Glutamatergic neuron (in vitro differentiated cells): ENCODE measurements around the gene CEMIP2. TPM values are rescaled to one million over a fixed set of nuclear protein-coding genes. Genes with fewer than 3 reads are reported as not detected.

ENCODE experiments used
- DNase-seq: peaks from one replicate; pipeline ENCODE4 v3.0.0; 2022
- H3K27ac Mint-ChIP-seq: one replicate; pipeline ENCODE4 v1.8.0; 2020; ENCODE audit warnings: mild to moderate bottlenecking, mixed read lengths, inconsistent platforms; ENCODE audit not compliant: unreplicated experiment
- H3K27me3 Mint-ChIP-seq: one replicate; pipeline ENCODE4 v1.8.0; 2020; ENCODE audit warnings: mild to moderate bottlenecking, moderate library complexity, mixed read lengths, inconsistent platforms; ENCODE audit not compliant: unreplicated experiment
- H3K36me3 Mint-ChIP-seq: one replicate; pipeline ENCODE4 v1.8.0; 2020; ENCODE audit warnings: mild to moderate bottlenecking, mixed read lengths, inconsistent platforms; ENCODE audit not compliant: unreplicated experiment
- H3K4me1 Mint-ChIP-seq: one replicate; pipeline ENCODE4 v1.8.0; 2020; ENCODE audit warnings: mild to moderate bottlenecking, low read depth, mixed read lengths, inconsistent platforms; ENCODE audit not compliant: unreplicated experiment
- H3K4me3 Mint-ChIP-seq: one replicate; pipeline ENCODE4 v1.8.0; 2020; ENCODE audit warnings: mild to moderate bottlenecking, mixed read lengths, inconsistent platforms; ENCODE audit not compliant: unreplicated experiment
- H3K9me3 Mint-ChIP-seq: one replicate; pipeline ENCODE4 v1.8.0; 2020; ENCODE audit warnings: mild to moderate bottlenecking, moderate library complexity, mixed read lengths, inconsistent platforms; ENCODE audit not compliant: unreplicated experiment
- CTCF ChIP-seq: fragments of 200-600 bp; sonication (generic); IDR thresholded peaks from one replicate; pipeline ENCODE4 v1.5.0; 2021; ENCODE audit not compliant: partially characterized antibody, unreplicated experiment
- total RNA-seq: library from RNA; stranded (reverse); fragmentation: NEBNext Ultra II Directional; extraction: Animal tissue kit (Norgen Biotek cat#: 25700); gene quantifications from one replicate; pipeline ENCODE4 v1.2.1, GENCODE V29; 2021; ENCODE audit not compliant: unreplicated experiment

Gene CEMIP2
- total RNA-seq, 1 donor from 2014 or later: 122 TPM

- Mint-ChIP-seq H3K4me3 (no peak overlapping the region), H3K27ac (no peak overlapping the region), H3K36me3 (peaks cover 5% of the 10 kb centered on the region), H3K4me1 (no peaks in the 10 kb centered on the region), H3K9me3 (peaks cover 1% of the 10 kb centered on the region), H3K27me3 (no peaks in the 10 kb centered on the region)
- no peak for DNase-seq
- TF ChIP-seq CTCF: no peak
Measured at GRCh38 chr9:71733176-71733575, 35.1 kb downstream of the CEMIP2 start.

GRCh38 chr9:71729816-71730526 lies 38.3 kb downstream of the CEMIP2 start:
- Mint-ChIP-seq H3K36me3 (peaks cover 5% of the 10 kb centered on the region), H3K9me3 (peaks cover 3% of the 10 kb centered on the region), H3K27me3 (no peaks in the 10 kb centered on the region), H3K4me3 (no peak overlapping the region), H3K4me1 (peaks cover 4% of the 10 kb centered on the region), H3K27ac (peak overlapping the region; percentile 59)
- no peak for DNase-seq
- no peak for TF ChIP-seq CTCF

GRCh38 chr9:71726723-71727122 lies 41.6 kb downstream of the CEMIP2 start:
- peaks cover 5% of the 10 kb centered on the region for H3K36me3 Mint-ChIP-seq
- peaks cover 3% of the 10 kb centered on the region for H3K9me3 Mint-ChIP-seq
- TF ChIP-seq CTCF: no peak
- H3K4me3 Mint-ChIP-seq: no peak overlapping the region
- H3K4me1 Mint-ChIP-seq: peaks cover 12% of the 10 kb centered on the region
- no peaks in the 10 kb centered on the region for H3K27me3 Mint-ChIP-seq
- no peak for DNase-seq
- H3K27ac Mint-ChIP-seq: no peak overlapping the region

GRCh38 chr9:71725590-71726338 lies 42.5 kb downstream of the CEMIP2 start:
- peaks cover 3% of the 10 kb centered on the region for H3K9me3 Mint-ChIP-seq
- no peaks in the 10 kb centered on the region for H3K27me3 Mint-ChIP-seq
- peaks cover 12% of the 10 kb centered on the region for H3K4me1 Mint-ChIP-seq
- H3K4me3 Mint-ChIP-seq: no peak overlapping the region
- DNase-seq: no peak
- peaks cover 5% of the 10 kb centered on the region for H3K36me3 Mint-ChIP-seq
- TF ChIP-seq CTCF: no peak
- peak overlapping the region; percentile 7 for H3K27ac Mint-ChIP-seq

GRCh38 chr9:71721855-71722254 lies 46.5 kb downstream of the CEMIP2 start:
- no peaks in the 10 kb centered on the region for H3K36me3 Mint-ChIP-seq
- TF ChIP-seq CTCF: no peak
- H3K9me3 Mint-ChIP-seq: peaks cover 2% of the 10 kb centered on the region
- H3K27me3 Mint-ChIP-seq: no peaks in the 10 kb centered on the region
- H3K27ac Mint-ChIP-seq: no peak overlapping the region
- DNase-seq: no peak
- peaks cover 12% of the 10 kb centered on the region for H3K4me1 Mint-ChIP-seq
- H3K4me3 Mint-ChIP-seq: no peak overlapping the region
